ENCODE data around the gene SLC45A1. TPM values are rescaled to one million over a fixed set of nuclear protein-coding genes. Genes with fewer than 3 reads are reported as not detected.

Gene SLC45A1
- total RNA-seq, 3 donors from 2014 or later (not counting 1 experiment from before 2014, with no cell fraction given): 0.45 to 0.68 (median 0.52) TPM

GRCh38 chr1:8361198-8361849, 43.4 kb downstream of the SLC45A1 start:
- Mint-ChIP-seq H3K4me1 (no peaks in the 10 kb centered on the region), H3K27ac (no peak overlapping the region), H3K4me3 (no peak overlapping the region), H3K36me3 (no peaks in the 10 kb centered on the region), H3K9me3 (no peaks in the 10 kb centered on the region), H3K27me3 (ENCODE audit: low read depth in 2 of 2) (no peaks in the 10 kb centered on the region)
- Histone ChIP-seq H3K9me3 (ENCODE audit: control insufficient read depth, insufficient read depth, low read length) (no peaks in the 10 kb centered on the region), H3K36me3 (ENCODE audit: control insufficient read depth, insufficient read depth, low read length) (peaks cover 67% of the 10 kb centered on the region), H3K4me1 (ENCODE audit: control insufficient read depth, insufficient read depth, low read length) (no peaks in the 10 kb centered on the region), H3K27me3 (ENCODE audit: control insufficient read depth, insufficient read depth, low read length) (no peaks in the 10 kb centered on the region), H3K4me3 (ENCODE audit: low read length) (no peak overlapping the region), H3K27ac (ENCODE audit: low read length) (no peak overlapping the region)
- intact Hi-C loops (cut with micrococcal nuclease): no loop called here
- TF ChIP-seq CTCF (IDR thresholded peaks at IDR 0.05): no peak
- ATAC-seq (no peak), DNase-seq (no peak)
- WGBS (ENCODE audit: insufficient coverage): 94% methylated on average over 21 of the region's 21 CpGs

GRCh38 chr1:8362701-8363101, 44.8 kb downstream of the SLC45A1 start:
- Mint-ChIP-seq H3K9me3 (no peaks in the 10 kb centered on the region), H3K27me3 (ENCODE audit: low read depth in 2 of 2) (no peaks in the 10 kb centered on the region), H3K36me3 (no peaks in the 10 kb centered on the region), H3K4me1 (no peaks in the 10 kb centered on the region), H3K27ac (no peak overlapping the region), H3K4me3 (no peak overlapping the region)
- H3K4me1 ChIP-seq (ENCODE audit: control insufficient read depth, insufficient read depth, low read length): no peaks in the 10 kb centered on the region
- no peak for DNase-seq
- ATAC-seq: no peak
- no peaks in the 10 kb centered on the region for H3K27me3 ChIP-seq (ENCODE audit: control insufficient read depth, insufficient read depth, low read length)
- H3K36me3 ChIP-seq (ENCODE audit: control insufficient read depth, insufficient read depth, low read length): peaks cover 60% of the 10 kb centered on the region
- H3K4me3 ChIP-seq (ENCODE audit: low read length): no peak overlapping the region
- intact Hi-C loops (cut with micrococcal nuclease): no loop called here
- no peak overlapping the region for H3K27ac ChIP-seq (ENCODE audit: low read length)
- TF ChIP-seq CTCF (IDR thresholded peaks at IDR 0.05): no peak
- WGBS (ENCODE audit: insufficient coverage): 97% methylated on average over 13 of the region's 13 CpGs
- no peaks in the 10 kb centered on the region for H3K9me3 ChIP-seq (ENCODE audit: control insufficient read depth, insufficient read depth, low read length)

- DNase-seq (no peak), ATAC-seq (no peak)
- Histone ChIP-seq H3K27me3 (ENCODE audit: control insufficient read depth, insufficient read depth, low read length) (no peaks in the 10 kb centered on the region), H3K4me3 (ENCODE audit: low read length) (no peak overlapping the region), H3K9me3 (ENCODE audit: control insufficient read depth, insufficient read depth, low read length) (no peaks in the 10 kb centered on the region), H3K4me1 (ENCODE audit: control insufficient read depth, insufficient read depth, low read length) (no peaks in the 10 kb centered on the region), H3K36me3 (ENCODE audit: control insufficient read depth, insufficient read depth, low read length) (peaks cover 55% of the 10 kb centered on the region), H3K27ac (ENCODE audit: low read length) (no peak overlapping the region)
- Mint-ChIP-seq H3K27me3 (ENCODE audit: low read depth in 2 of 2) (no peaks in the 10 kb centered on the region), H3K4me3 (no peak overlapping the region), H3K9me3 (no peaks in the 10 kb centered on the region), H3K27ac (no peak overlapping the region), H3K4me1 (no peaks in the 10 kb centered on the region), H3K36me3 (no peaks in the 10 kb centered on the region)
- WGBS (ENCODE audit: insufficient coverage): 92% methylated on average over 6 of the region's 8 CpGs
- TF ChIP-seq CTCF (IDR thresholded peaks at IDR 0.05): no peak
- intact Hi-C loops (cut with micrococcal nuclease): no loop called here
Observed at GRCh38 chr1:8363186-8363766, 45.4 kb downstream of the SLC45A1 start.
